NCI-H2029 treated with DMSO at 0.1 percent for 48 hours (cell line): ENCODE measurements around the gene CKB.
A peak's percentile ranks its signal among the peaks of the same experiment; 100 is the strongest.
"Not testable (repeated sequence)": the region's sequence is repeated elsewhere in the genome, so short reads cannot be mapped to it uniquely, and the experiment has no call there.

ENCODE experiments used
- DNase-seq: peaks from one replicate; lab custom pipeline; 2025; lab: John Stamatoyannopoulos, UW

Gene CKB

GRCh38 chr14:103526247-103526913 is 3.8 kb upstream of the CKB start:
- DNase-seq = no peak

GRCh38 chr14:103525430-103526246 is 3.0 kb upstream of the CKB start:
- DNase-seq = not testable (repeated sequence)

- no peak for DNase-seq
Observed at GRCh38 chr14:103524002-103524935, 1.6 kb upstream of the CKB start.

GRCh38 chr14:103523575-103523954 is 935 bp upstream of the CKB start:
- no peak for DNase-seq

- DNase-seq = no peak
Observed at GRCh38 chr14:103521951-103522563, 573 bp downstream of the CKB start.

- no peak for DNase-seq
Observed at GRCh38 chr14:103521438-103521950, 1.1 kb downstream of the CKB start.

GRCh38 chr14:103520657-103521437 is 1.8 kb downstream of the CKB start:
- peak; percentile 17 for DNase-seq

- no peak for DNase-seq
Observed at GRCh38 chr14:103520269-103520656, 2.4 kb downstream of the CKB start.

GRCh38 chr14:103519837-103520212 is 2.8 kb downstream of the CKB start:
- no peak for DNase-seq

- DNase-seq = no peak
Observed at GRCh38 chr14:103519043-103519836, 3.4 kb downstream of the CKB start.

- DNase-seq = no peak
Observed at GRCh38 chr14:103518422-103519042, 4.1 kb downstream of the CKB start.

- no peak for DNase-seq
Observed at GRCh38 chr14:103517721-103518421, 4.8 kb downstream of the CKB start.

- DNase-seq = no peak
Observed at GRCh38 chr14:103517174-103517566, 5.5 kb downstream of the CKB start.

GRCh38 chr14:103516426-103517173 is 6.0 kb downstream of the CKB start:
- no peak for DNase-seq

GRCh38 chr14:103514596-103515421 is 7.8 kb downstream of the CKB start:
- no peak for DNase-seq

- DNase-seq = peak; percentile 36
Observed at GRCh38 chr14:103512701-103513611, 9.7 kb downstream of the CKB start.
